Myocyte (in vitro differentiated cells): ENCODE measurements around the gene TRIML1. TPM values are rescaled to one million over a fixed set of nuclear protein-coding genes. Genes with fewer than 3 reads are reported as not detected.

Source experiments
- DNase-seq: peaks from one replicate; pipeline ENCODE4 v3.0.0-alpha.2; 2012; ENCODE audit warnings: low read depth
- polyA plus RNA-seq: library from polyadenylated mRNA; unstranded; fragments of >200 nt; gene quantifications from one replicate; pipeline ENCODE4 v1.2.1, GENCODE V29; 2012; ENCODE audit warnings: missing spikeins
- total RNA-seq: library from RNA; depleted of rRNA; stranded (reverse); fragments of >200 nt; gene quantifications from 2 replicates; pipeline ENCODE4 v1.2.3, GENCODE V29; 2014

TRIML1 gene, protein sequence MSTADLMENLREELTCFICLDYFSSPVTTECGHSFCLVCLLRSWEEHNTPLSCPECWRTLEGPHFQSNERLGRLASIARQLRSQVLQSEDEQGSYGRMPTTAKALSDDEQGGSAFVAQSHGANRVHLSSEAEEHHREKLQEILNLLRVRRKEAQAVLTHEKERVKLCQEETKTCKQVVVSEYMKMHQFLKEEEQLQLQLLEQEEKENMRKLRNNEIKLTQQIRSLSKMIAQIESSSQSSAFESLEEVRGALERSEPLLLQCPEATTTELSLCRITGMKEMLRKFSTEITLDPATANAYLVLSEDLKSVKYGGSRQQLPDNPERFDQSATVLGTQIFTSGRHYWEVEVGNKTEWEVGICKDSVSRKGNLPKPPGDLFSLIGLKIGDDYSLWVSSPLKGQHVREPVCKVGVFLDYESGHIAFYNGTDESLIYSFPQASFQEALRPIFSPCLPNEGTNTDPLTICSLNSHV
- total RNA-seq = not detected in 2 replicates
- polyA plus RNA-seq = not detected

DNA sequence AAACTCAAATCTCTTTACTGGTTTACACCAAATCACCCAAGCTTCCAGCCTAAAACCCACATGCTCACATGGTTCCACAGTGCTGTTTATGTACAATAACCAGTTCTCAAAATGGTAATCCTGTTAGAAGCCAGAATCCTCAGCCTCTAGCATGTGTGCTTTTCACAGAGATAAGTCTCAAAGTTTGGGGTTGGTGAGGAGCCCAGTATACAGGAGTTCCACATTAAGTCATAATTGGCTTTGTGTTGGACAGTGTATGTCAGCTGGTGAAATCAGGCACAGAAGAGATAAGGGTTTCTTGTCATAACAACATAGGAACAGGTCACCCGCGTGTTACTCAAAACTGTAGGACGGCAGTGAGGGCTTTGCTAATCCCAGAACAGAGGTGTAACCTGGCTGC, at the start of gene TRIML1:
Gene TRIML1, plus strand, starts transcription at position 301 of the 400 bp plus-strand sequence. CDS start 118 bp downstream, outside the sequence.
- no peak for DNase-seq

DNA sequence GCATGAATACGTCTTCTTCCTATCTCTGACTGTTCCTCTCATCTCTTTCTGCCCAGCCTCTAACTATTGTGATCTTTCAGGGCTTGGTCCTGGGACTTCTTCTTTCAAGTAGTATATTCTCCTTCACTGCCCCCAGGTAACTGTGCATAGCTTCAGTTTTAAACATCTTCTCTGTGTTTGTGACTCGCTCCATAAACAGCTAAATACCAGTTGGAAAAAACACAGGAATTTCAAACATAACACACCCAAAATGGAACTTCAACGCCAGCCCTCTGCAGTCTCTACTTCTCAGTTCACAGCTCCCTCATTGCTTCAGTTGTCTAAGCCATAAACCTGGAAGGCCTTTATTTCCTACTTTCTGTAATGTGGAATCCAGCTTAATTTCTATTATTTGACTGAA, 46.4 kb upstream of the TRIML1 start:
- DNase-seq = no peak

DNA sequence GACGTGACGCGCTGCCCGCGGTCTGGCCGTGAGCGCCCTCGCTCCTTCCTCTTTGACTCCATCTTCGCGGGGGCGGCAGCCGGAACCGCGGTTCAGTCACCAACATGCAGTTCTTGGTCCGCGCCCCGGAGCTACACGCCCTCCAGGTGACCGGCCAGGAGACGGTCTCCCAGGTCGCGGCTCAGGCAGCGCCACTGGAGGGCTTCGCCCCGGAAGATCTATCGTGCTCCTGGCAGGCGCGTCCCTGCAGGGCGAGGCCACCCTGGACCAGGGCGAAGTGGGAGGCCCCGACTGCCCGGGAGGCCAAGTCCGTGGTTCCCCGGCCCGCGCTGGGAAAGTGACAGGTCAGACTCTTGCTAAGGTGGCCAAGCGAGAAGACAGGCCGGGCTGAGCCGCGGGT, 32.8 kb upstream of the TRIML1 start:
- no peak for DNase-seq

DNA sequence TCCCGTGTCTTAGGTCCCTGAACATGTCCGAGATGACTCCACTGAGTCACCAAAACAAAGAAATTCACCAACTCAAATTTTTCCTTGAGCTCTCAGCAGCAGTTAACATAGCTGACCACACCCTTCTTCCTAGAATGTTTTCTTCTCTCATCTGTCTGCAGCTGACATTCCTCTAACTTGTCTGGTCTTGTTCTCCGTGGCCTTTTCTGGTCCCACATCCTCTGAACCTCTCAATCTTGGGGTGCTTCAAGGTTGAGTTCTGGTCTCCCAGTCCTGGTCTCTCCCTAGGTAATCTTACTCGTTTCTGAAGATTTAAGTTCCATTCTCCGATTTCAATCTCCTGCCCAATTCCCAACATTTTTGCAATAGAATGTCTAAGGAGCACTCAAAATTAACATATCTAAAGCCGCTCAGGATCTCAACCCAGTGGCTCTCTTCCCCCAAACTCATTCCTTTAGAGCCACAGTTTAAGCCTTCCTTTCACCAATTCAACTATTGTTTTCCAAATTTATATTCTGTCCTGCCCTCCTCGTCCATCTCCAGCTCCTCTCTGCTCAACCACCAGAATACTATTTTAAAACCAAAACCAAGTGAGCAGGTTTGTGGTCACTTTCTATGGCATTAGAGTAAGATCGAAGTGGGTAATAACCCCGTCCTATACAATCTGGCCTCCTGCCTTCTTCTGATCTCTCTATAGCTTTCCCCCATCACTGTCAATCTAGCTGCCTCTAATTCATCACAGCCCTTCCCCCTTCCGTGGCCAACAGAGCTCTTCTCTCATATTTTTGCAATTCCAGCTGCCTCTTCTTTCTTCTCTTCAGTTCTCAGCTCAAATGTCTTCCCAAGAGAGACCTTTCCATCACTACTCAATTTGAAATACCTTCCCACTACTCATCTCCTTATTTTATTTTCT, 31.1 kb upstream of the TRIML1 start:
- no peak for DNase-seq

DNA sequence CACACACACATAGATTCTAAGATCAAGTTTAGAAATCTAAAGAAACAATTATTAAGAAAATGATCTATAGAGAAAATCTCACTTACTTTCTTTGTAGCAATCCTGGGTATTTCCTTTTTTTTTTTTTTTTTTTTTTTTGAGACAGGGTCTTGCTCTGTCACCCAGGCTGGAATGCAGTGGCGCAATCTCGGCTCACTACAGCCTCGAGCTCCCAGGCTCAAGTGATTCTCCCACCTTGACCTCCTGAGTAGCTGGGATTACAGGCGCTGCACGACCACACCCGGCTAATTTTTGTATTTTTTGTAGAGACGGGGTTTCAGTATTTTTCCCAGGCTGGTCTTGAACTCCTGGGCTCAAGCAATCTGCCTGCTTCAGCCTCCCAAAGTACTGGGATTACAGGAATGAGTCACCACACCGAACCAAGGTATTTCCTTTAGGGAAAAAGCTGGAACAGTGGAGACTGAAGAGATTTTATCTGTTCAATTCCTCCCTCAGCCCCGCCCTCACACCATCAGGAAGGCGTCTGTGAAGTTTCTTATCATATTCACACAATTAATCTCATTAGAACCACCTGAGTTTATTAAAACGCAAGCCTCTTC, 30.0 kb upstream of the TRIML1 start, which contains the start of gene TRIML2:
Gene TRIML2, minus strand, starts transcription at position 447 of the 599 bp plus-strand sequence. CDS start 4,235 bp downstream, outside the sequence.
- no peak for DNase-seq

DNA sequence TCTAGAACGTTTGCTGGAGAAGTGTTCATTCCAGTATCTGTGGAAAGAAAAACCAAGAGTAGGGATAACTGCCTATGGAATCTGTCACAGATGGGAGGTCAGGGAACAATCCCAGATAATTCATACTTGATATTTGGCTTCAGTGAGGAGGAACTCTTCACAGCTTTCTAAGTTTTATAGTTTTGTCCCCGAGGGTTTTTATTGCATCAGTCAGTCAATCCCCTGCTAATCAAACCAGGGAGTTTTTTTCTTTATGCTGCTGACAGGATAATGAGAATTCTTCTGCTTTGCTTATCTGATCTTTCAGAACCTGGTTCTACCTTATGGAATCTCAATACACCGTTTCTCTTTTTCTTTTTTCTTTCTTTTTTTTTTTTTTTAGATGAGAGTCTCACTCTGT, 29.2 kb upstream of the TRIML1 start:
- no peak for DNase-seq

DNA sequence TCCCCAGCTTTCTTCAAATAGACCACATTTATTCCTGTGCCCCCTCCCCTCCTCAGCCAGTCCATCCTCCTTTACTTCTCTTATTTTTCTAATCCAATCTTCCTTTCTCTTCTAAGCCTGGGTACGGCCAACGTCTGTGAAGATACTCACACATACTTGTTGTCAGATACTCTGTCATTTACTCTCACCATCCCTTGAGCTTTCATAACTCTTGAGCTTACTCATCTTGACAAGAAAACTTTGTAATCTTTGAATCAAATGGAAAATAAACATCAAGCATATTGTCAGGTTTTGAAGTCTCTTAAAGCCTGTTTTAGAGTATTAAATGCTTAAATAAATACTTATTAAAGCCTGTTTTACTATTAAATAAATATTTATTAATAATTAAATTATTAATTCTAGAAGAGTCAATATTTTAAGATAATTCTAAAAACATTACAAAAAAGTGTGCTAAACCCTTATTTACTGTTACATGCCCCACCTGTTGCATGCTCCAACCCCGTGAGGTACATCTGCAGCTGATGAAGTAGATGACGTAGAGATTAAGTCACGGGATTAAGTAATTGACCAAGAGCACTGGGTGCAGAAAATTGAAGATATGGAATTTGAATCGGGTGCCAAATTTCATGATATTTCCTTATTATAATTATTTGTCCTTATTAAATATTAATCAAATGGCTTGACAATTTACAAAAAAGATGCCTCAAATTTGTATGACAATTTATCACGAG, 28.3 kb upstream of the TRIML1 start:
- DNase-seq = no peak

DNA sequence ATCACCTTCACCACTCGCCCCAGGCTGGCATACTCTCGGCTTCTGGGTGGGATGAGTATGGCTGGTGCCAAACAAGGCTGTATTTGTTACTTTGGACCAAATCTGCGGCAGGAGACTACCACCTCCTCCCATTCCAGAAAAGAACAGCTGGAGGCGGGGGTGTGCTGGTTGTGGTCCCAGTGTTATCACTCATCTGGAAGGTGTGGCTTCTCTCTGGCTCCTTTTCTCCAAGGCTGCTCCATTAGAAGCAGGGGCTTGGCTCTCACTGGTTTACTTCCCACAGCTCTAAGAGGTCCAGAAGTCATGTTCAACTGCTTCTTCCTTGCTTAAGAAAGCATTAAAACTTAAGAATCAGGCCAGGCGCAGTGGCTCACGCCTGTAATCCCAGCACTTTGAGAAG, 27.3 kb upstream of the TRIML1 start:
- DNase-seq = no peak

DNA sequence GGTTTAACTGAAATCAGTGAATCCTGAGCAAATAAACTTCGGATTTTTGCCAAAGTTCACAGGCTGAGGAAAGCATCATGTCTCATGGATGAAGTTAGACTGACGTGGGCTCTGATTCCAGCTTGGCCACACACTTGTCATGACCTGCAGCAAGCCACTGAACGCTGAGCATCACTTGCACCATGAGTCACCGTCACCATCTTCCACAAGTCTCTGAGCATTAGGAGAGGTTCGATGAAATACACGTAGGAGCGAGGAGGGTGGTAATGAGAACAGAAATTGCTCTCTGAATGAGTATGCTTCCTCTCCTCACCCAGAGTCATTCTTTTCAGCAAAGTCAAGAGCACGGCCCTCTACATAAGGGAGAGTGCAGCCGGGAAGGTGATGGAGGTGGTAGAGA, 26.1 kb upstream of the TRIML1 start:
- no peak for DNase-seq

DNA sequence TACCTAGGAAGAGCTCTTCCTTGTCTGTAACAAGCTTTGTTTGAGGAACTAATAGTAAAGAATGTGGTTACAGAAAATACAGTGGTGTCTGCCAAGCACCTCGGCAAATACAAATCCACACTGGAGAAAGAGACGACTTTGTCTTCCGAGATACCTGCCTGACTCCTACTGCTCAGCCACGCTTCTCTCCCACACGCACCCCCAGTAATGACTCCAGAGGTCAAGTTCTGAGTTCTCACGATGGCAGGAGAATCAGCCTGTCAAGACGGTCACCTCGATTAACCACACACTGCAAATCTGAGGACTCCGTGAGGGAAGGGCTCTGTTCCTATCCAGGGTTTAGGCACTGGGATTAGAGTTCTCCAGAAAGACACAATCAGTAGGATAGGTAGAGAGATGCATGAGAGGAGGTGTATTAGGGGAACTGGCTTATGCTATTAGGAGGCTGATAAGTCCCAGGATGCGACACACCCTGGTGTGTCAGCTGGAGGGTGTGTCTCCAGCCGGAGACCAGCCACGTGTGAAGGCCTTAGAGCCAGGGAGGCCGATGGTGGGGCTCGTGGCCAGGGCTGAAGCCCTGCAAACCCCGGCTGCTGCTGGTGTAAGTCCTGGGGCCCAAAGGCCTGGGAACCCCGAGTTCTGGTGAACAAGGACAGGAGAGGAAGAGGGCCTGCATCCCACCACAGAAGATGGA, 21.5 kb upstream of the TRIML1 start:
- no peak for DNase-seq

DNA sequence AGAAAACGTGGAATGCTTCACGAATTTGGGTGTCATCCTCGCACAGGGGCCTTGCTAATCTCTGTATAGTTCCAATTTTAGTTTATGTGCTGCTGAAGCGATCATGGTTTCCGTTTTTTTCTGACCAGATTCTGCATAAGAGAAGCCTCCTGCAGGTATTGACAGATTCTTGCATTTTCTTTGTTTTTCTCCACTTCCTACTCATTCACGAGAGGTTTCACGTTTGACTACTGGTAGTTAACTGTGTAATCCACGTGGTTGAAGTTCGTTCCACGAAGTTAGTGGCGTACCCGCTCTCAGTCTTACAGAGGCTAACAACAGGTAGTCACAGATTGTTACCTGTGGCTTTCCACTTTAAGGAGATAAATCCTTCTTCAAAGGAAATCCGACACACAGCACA, 17.7 kb upstream of the TRIML1 start:
- DNase-seq = no peak

DNA sequence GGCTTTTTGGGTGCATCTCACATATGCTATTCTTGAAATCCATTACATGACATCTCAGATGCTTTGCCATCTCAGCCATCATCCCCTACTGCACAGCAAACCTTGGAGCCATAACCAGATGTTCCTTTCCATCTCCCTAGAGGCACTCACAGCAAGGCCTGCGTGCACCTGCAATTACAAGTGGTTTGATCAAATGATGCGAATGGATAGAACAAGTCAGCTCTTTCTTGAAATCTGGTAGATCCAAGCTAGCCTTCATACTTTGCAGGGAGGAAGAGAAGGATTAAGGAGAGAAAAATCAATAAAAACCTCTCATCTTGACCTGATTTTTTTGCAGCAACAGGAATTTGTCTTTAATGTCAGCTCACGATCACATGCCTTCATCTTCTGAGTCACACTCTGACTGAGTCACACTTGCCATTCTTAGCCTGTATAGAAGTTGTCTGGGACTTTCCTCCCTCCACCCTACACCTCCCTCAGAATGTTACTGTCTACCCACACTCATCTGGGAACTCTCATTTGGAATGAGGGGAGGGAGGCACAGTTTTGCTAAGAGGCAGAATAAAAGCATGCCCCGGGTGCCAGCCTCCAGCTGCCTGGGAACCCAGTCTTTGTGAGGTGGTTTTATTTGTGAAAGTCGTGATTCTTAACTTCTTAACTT, 11.9 kb upstream of the TRIML1 start:
- DNase-seq = peak; percentile 15

DNA sequence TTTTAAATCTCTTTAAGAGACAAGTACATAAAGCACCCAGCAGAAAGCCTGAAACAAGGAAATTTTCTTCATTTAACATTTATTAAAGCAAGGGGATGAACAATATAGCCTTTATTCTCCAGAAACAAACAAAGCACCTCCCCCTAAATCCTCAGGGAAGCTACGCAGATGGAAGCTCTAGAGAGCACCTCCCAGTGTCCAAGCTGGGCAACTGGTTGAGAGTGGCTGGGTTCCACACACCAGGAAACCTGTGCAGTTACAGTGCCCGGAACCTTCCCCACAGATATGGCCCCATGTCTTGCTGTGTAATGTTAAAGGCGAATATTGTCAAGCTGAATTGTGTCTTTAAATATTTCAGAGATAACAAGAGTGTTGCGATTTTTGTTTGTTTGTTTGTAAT, 8.9 kb upstream of the TRIML1 start:
- DNase-seq = no peak

DNA sequence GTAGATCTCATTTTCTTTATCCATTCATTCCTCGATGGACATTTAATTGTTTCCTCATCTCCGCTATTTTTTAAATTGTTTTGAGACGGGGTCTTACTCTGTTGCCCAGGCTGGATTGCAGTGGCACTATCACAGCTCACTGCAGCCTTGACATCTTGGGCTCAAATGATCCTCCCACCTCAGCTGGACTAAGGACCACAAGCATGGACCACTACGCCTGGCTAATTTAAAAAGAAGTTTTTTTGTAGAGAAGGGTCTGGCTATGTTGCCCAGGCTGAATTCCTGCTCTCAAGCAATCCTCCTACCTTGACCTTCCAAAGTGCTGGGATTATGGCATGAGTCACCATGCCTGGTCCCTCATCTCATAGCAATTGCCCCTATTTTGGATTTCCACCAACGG, 7.0 kb upstream of the TRIML1 start:
- no peak for DNase-seq

DNA sequence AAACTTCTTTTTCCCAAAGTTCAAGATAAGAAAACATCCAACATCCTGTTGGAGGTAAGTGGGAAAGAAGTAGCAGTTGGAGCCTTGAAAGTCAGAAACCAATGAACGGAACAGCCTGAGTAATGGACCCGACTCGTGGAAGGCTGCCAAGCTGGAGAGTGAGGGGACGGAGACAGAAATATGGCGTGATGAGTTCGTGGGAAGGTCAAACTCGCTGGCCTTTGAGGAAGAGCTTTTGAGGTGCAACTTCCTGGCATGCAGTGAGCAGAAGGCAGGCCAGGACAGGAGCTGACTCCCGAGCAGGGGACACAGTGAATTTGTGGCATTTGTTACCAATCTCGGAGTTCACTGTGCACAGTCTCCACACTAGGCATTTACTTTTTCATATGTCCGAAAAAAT, 1.0 kb upstream of the TRIML1 start:
- no peak for DNase-seq

DNA sequence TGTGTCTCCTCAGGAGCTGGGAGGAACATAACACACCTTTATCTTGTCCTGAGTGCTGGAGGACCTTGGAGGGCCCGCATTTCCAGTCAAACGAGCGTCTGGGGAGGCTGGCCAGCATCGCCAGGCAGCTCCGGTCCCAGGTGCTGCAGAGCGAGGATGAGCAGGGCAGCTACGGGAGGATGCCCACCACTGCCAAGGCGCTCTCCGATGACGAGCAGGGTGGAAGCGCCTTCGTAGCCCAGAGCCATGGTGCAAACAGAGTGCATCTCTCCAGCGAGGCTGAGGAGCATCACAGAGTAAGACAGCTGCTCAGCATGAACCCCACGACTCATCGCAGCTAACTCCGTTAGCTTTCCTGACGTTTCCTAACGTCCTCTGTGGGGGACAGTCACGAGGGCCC, 430 bp downstream of the TRIML1 start:
- no peak for DNase-seq

DNA sequence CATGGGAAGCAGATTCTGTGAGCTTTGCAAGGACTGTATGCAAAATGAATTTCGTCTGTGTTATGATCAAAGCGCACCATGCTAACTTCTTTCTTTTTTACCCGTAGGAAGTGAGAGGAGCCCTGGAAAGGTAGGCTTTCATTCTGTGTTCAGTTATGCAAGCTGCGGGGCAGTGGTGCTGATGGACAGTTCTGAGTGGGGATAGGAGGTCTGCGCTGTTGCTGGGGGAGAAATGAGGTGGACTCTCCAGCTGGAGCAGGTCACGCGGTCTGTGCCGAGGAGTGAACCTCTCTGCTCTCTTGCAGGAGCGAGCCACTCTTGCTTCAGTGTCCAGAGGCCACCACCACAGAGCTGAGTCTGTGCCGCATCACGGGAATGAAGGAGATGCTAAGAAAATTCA, 4.5 kb downstream of the TRIML1 start:
- no peak for DNase-seq

DNA sequence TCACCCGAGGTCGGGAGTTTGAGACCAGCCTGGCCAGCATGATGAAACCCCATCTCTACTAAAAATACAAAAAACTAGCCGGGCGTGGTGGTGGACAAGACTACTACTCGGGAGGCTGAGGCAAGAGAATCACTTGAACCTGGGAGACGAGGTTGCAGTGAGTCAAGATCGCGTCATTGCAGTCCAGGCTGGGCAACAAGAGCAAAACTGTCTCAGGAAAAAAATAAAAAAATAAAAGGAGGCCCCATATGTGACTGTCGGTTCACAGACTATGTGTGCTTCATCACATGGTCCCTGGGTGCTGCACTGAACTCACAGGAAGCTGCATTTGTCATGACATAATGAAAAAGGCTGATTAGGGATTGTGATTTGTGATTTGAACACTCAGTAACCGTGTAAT, 6.4 kb downstream of the TRIML1 start:
- no peak for DNase-seq

DNA sequence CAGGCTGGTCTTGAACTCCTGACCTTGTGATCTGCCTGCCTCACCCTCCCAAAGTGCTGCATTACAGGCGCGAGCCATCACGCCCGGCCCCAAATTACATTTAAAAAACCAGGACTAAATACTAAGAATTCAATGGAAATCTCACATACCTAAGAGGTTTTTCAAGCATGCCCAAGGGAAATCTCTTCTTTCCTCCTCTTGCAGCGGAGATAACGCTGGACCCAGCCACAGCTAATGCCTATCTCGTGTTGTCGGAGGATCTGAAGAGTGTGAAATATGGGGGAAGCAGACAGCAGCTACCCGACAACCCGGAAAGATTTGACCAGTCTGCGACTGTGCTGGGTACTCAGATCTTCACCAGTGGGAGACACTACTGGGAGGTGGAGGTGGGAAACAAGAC, 7.4 kb downstream of the TRIML1 start:
- no peak for DNase-seq

DNA sequence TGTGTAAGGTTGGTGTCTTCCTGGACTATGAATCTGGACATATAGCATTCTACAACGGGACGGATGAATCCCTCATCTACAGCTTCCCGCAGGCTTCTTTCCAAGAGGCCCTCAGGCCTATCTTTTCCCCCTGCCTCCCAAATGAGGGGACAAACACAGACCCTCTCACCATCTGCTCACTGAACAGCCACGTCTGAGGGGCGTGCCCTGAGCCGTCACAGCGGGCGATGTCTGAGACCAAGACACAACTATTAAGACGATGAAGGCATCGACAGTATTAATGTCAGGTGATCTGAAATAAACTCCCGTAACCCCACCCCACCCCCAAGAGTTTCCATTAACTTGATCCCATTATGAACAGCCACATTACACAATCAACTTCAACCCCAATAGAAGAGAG, 7.9 kb downstream of the TRIML1 start:
- no peak for DNase-seq
